Cardiac muscle cell (in vitro differentiated cells and primary cell): ENCODE measurements around the gene RHBDD1. TPM values are rescaled to one million over a fixed set of nuclear protein-coding genes. Genes with fewer than 3 reads are reported as not detected.

Source experiments
- DNase-seq, 2 donors: peaks; one replicate each; pipeline versions ENCODE4 v3.0.0 to v3.0.0-alpha.2; 2010 to 2017; ENCODE audit warnings: low read depth in 1 of 2, low spot score in 1 of 2
- H3K27ac ChIP-seq: fragments of 200-600 bp; sonication (generic); 2 replicates; pipeline ENCODE4 v1.5.1; 2016
- H3K27me3 ChIP-seq: fragments of 200-600 bp; sonication (generic); 2 replicates; pipeline ENCODE4 v1.6.0; 2016; ENCODE audit warnings: control low read depth
- H3K36me3 ChIP-seq: fragments of 200-600 bp; sonication (generic); 2 replicates; pipeline ENCODE4 v1.5.1; 2016; ENCODE audit warnings: control low read depth
- H3K4me1 ChIP-seq: fragments of 200-600 bp; sonication (generic); 2 replicates; pipeline ENCODE4 v1.8.1; 2017; ENCODE audit warnings: low read depth, mild to moderate bottlenecking, mixed run types
- H3K4me3 ChIP-seq: fragments of 200-600 bp; sonication (generic); 2 replicates; pipeline ENCODE4 v1.5.1; 2016; ENCODE audit warnings: mild to moderate bottlenecking
- H3K9me3 ChIP-seq: fragments of 200-600 bp; sonication (generic); 2 replicates; pipeline ENCODE4 v1.5.1; 2017; ENCODE audit warnings: low read depth, mild to moderate bottlenecking, control low read depth
- polyA plus RNA-seq: library from polyadenylated mRNA; unstranded; fragments of >200 nt; fragmentation: Nextera tagmentation; extraction: Ambion mirVana; gene quantifications from 2 replicates; pipeline ENCODE4 v1.2.1, GENCODE V29; 2016
- total RNA-seq: library from RNA; depleted of rRNA; stranded (reverse); fragments of >200 nt; gene quantifications from 2 replicates; pipeline ENCODE4 v1.2.3, GENCODE V29; 2016
- TF ChIP-seq, protein P1 (sequence below): IDR thresholded peaks from 2 replicates; pipeline ENCODE4 v1.5.1; 2012; ENCODE audit warnings: low read depth, mild to moderate bottlenecking, low read length

RHBDD1 gene
- total and polyA plus RNA-seq, 2 experiments from 2014 or later, result 6.3 to 12.9 TPM

DNA sequence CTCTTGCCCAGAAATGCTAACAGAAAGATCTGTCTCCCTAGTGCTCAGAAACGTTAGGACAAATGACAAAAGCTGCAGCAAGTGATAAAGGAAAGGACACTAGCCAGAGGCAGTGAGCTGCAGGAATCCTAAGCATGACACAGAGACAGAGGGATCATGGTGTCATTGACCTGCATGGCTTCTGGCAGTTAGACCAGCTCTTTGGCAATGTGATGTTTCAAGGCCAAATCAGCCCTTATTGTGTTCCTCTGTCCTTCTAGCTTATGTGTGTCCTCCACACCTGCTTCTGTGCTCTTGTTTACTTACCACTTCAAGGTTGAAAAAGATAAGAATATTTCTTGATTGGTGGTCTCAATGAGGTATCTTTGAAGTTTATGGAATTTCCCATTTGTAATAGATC, 120.8 kb downstream of the RHBDD1 start:
- Histone ChIP-seq H3K27ac (no peak overlapping the region), H3K4me1 (peaks cover 7% of the 10 kb centered on the region), H3K27me3 (no peaks in the 10 kb centered on the region), H3K36me3 (no peaks in the 10 kb centered on the region), H3K4me3 (no peak overlapping the region), H3K9me3 (no peaks in the 10 kb centered on the region)
- no peak for DNase-seq
- TF ChIP-seq, protein P1, sequence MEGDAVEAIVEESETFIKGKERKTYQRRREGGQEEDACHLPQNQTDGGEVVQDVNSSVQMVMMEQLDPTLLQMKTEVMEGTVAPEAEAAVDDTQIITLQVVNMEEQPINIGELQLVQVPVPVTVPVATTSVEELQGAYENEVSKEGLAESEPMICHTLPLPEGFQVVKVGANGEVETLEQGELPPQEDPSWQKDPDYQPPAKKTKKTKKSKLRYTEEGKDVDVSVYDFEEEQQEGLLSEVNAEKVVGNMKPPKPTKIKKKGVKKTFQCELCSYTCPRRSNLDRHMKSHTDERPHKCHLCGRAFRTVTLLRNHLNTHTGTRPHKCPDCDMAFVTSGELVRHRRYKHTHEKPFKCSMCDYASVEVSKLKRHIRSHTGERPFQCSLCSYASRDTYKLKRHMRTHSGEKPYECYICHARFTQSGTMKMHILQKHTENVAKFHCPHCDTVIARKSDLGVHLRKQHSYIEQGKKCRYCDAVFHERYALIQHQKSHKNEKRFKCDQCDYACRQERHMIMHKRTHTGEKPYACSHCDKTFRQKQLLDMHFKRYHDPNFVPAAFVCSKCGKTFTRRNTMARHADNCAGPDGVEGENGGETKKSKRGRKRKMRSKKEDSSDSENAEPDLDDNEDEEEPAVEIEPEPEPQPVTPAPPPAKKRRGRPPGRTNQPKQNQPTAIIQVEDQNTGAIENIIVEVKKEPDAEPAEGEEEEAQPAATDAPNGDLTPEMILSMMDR, result no peak

DNA sequence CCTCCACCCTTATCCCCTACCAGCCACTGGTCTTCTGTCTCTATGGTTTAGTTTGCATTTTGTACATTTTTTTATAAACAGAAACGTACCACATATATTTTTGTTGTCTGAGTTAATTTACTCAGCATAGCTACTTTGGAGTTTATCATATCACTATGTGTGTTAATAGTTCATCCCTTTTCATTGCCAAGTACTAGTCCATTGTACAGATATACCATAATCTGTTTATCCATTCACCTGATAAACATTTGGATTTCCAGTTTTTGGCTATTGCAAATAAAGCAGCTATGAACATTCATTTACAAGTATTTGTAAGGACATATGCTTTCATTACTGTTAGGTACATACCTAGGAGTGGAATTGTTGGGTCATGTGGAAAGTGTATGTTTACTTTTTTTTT, 123.6 kb downstream of the RHBDD1 start:
- Histone ChIP-seq H3K36me3 (no peaks in the 10 kb centered on the region), H3K4me3 (no peak overlapping the region), H3K4me1 (peaks cover 7% of the 10 kb centered on the region), H3K9me3 (no peaks in the 10 kb centered on the region), H3K27me3 (no peaks in the 10 kb centered on the region), H3K27ac (no peak overlapping the region)
- TF ChIP-seq, protein P1, result no peak
- DNase-seq, result no peak

DNA sequence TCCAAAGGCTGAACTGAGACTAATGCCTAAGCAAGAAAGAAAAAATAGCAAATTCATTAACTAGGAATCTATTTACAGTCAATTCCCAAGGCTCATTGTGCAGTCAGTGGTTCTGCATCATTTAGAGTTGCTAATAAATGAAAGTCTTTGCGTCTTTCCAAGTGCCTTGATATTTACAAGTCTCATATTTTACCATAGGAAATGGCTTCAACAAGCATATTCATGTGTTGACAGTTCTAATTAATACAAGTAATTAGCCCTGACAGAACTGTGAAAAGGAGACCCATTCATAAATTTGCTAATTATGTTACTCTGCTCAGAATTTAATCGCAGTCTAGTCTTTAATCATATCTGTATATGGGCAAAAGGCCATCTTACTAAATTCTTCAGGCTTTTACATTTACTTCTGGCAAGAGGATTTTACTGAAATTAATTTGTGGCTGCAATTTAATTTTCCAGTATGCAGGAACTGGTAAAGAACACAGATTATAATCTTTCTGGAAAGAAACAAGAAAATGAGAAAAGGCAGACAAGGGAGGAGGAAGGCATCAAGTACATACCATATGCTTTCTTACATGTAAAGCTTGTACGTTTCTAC, 126.4 kb downstream of the RHBDD1 start:
- TF ChIP-seq, protein P1, result no peak
- no peak overlapping the region for H3K27ac ChIP-seq

DNA sequence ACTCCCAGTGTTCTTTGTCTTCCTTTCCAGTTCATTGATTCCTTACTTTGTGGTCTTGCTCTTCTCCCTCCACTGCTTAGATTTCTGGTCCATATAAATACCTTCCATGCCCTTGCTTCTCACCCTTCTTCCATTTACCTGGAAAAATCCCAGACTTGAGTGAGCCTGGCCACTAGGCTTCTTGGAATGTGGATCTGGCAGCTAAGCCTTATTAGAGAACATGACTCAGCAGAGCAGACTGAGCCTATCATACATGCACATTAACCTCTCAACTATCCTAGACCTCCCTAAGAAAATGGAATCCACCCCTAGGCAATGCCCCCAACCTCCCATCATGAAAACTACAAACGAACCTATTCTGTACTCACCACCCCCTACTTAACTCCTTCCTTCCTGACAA, 127.7 kb downstream of the RHBDD1 start:
- peak in 1 of 2 donors; percentile 54 for DNase-seq
- H3K4me3 ChIP-seq, result no peak overlapping the region
- no peaks in the 10 kb centered on the region for H3K36me3 ChIP-seq
- H3K4me1 ChIP-seq, result no peaks in the 10 kb centered on the region
- no peaks in the 10 kb centered on the region for H3K9me3 ChIP-seq
- no peak overlapping the region for H3K27ac ChIP-seq
- TF ChIP-seq, protein P1, result no peak
- no peaks in the 10 kb centered on the region for H3K27me3 ChIP-seq

More for the DNA sequence above, 126.4 kb downstream of the RHBDD1 start:
- no peaks in the 10 kb centered on the region for H3K27me3 ChIP-seq
- no peak overlapping the region for H3K4me3 ChIP-seq
- DNase-seq, result no peak
- H3K36me3 ChIP-seq, result no peaks in the 10 kb centered on the region
- no peaks in the 10 kb centered on the region for H3K4me1 ChIP-seq
- no peaks in the 10 kb centered on the region for H3K9me3 ChIP-seq

DNA sequence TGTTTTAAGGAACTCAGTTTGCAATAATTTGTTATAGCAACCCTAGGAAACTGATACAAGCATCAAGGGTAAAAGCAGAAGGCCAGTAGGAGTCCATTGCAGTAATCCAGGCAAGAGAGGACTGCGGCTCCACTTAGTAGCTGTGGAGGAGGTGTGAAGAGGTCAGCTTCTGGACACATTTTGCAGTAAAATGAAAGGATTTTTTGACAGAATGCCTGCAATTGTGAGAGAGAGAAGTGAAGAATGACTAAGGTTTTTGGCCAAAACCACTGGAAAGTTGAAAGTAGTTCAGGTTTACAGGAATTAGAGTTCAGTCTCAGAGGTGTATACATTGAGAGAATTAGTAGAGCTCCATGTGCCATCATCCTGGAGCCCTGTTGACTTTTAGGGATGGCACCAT, 129.5 kb downstream of the RHBDD1 start:
- Histone ChIP-seq H3K9me3 (no peaks in the 10 kb centered on the region), H3K4me3 (no peak overlapping the region), H3K27ac (no peak overlapping the region), H3K36me3 (no peaks in the 10 kb centered on the region), H3K27me3 (no peaks in the 10 kb centered on the region), H3K4me1 (no peaks in the 10 kb centered on the region)
- DNase-seq, result no peak
- TF ChIP-seq, protein P1, result no peak
